HL-60 (cell line): ENCODE results near the gene EYA4.

Experiments used
- POLR2AphosphoS5 ChIP-seq: IDR thresholded peaks from 2 replicates; pipeline ENCODE4 v1.6.1; 2012; ENCODE audit warnings: low read depth
- TF ChIP-seq, protein P1 (sequence below): IDR thresholded peaks from 2 replicates; pipeline ENCODE4 v1.6.1; 2012; ENCODE audit warnings: low read depth; ENCODE audit not compliant: insufficient replicate concordance

- TF ChIP-seq, protein P1, sequence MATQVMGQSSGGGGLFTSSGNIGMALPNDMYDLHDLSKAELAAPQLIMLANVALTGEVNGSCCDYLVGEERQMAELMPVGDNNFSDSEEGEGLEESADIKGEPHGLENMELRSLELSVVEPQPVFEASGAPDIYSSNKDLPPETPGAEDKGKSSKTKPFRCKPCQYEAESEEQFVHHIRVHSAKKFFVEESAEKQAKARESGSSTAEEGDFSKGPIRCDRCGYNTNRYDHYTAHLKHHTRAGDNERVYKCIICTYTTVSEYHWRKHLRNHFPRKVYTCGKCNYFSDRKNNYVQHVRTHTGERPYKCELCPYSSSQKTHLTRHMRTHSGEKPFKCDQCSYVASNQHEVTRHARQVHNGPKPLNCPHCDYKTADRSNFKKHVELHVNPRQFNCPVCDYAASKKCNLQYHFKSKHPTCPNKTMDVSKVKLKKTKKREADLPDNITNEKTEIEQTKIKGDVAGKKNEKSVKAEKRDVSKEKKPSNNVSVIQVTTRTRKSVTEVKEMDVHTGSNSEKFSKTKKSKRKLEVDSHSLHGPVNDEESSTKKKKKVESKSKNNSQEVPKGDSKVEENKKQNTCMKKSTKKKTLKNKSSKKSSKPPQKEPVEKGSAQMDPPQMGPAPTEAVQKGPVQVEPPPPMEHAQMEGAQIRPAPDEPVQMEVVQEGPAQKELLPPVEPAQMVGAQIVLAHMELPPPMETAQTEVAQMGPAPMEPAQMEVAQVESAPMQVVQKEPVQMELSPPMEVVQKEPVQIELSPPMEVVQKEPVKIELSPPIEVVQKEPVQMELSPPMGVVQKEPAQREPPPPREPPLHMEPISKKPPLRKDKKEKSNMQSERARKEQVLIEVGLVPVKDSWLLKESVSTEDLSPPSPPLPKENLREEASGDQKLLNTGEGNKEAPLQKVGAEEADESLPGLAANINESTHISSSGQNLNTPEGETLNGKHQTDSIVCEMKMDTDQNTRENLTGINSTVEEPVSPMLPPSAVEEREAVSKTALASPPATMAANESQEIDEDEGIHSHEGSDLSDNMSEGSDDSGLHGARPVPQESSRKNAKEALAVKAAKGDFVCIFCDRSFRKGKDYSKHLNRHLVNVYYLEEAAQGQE = no peak
- TF ChIP-seq POLR2AphosphoS5 = no peak
Observed at GRCh38 chr6:133235221-133235620, 5.9 kb upstream of the EYA4 start.
